Measurements from ENCODE around the gene CHST13. TPM values are rescaled to one million over a fixed set of nuclear protein-coding genes. Genes with fewer than 3 reads are reported as not detected.
A peak's percentile ranks its signal among the peaks of the same experiment; 100 is the strongest.

The CHST13 gene
- total RNA-seq, 1 donor, result 1.5 TPM

GRCh38 chr3:126512026-126512425, 11.9 kb upstream of the CHST13 start:
- Histone ChIP-seq H3K4me3 (ENCODE audit: low read length) (no peak overlapping the region), H3K9me3 (ENCODE audit: low read depth, low read length) (no peaks in the 10 kb centered on the region), H3K4me1 (ENCODE audit: insufficient read depth, low read length) (no peaks in the 10 kb centered on the region), H3K27me3 (ENCODE audit: insufficient read depth, low read length) (no peaks in the 10 kb centered on the region)

- H3K9me3 ChIP-seq (ENCODE audit: low read depth, low read length), result no peaks in the 10 kb centered on the region
- no peaks in the 10 kb centered on the region for H3K27me3 ChIP-seq (ENCODE audit: insufficient read depth, low read length)
- no peak overlapping the region for H3K4me3 ChIP-seq (ENCODE audit: low read length)
- H3K4me1 ChIP-seq (ENCODE audit: insufficient read depth, low read length), result no peaks in the 10 kb centered on the region
These were observed 10.9 kb upstream of the CHST13 start for GRCh38 chr3:126512916-126513650.

GRCh38 chr3:126514161-126514560, 9.8 kb upstream of the CHST13 start:
- no peaks in the 10 kb centered on the region for H3K27me3 ChIP-seq (ENCODE audit: insufficient read depth, low read length)
- H3K4me3 ChIP-seq (ENCODE audit: low read length), result no peak overlapping the region
- no peaks in the 10 kb centered on the region for H3K4me1 ChIP-seq (ENCODE audit: insufficient read depth, low read length)
- H3K9me3 ChIP-seq (ENCODE audit: low read depth, low read length), result no peaks in the 10 kb centered on the region

GRCh38 chr3:126515066-126515706, 8.8 kb upstream of the CHST13 start:
- no peak overlapping the region for H3K4me3 ChIP-seq (ENCODE audit: low read length)
- no peaks in the 10 kb centered on the region for H3K4me1 ChIP-seq (ENCODE audit: insufficient read depth, low read length)
- H3K9me3 ChIP-seq (ENCODE audit: low read depth, low read length), result no peaks in the 10 kb centered on the region
- H3K27me3 ChIP-seq (ENCODE audit: insufficient read depth, low read length), result no peaks in the 10 kb centered on the region

- Histone ChIP-seq H3K4me1 (ENCODE audit: insufficient read depth, low read length) (no peaks in the 10 kb centered on the region), H3K27me3 (ENCODE audit: insufficient read depth, low read length) (no peaks in the 10 kb centered on the region), H3K4me3 (ENCODE audit: low read length) (no peak overlapping the region), H3K9me3 (ENCODE audit: low read depth, low read length) (no peaks in the 10 kb centered on the region)
These were observed 7.6 kb upstream of the CHST13 start for GRCh38 chr3:126516152-126516935.

GRCh38 chr3:126516936-126517290, 7.0 kb upstream of the CHST13 start:
- no peaks in the 10 kb centered on the region for H3K9me3 ChIP-seq (ENCODE audit: low read depth, low read length)
- no peaks in the 10 kb centered on the region for H3K27me3 ChIP-seq (ENCODE audit: insufficient read depth, low read length)
- no peaks in the 10 kb centered on the region for H3K4me1 ChIP-seq (ENCODE audit: insufficient read depth, low read length)
- no peak overlapping the region for H3K4me3 ChIP-seq (ENCODE audit: low read length)

- Histone ChIP-seq H3K4me1 (ENCODE audit: insufficient read depth, low read length) (peaks cover 1% of the 10 kb centered on the region), H3K4me3 (ENCODE audit: low read length) (no peak within 1 kb of the TSS), H3K27me3 (ENCODE audit: insufficient read depth, low read length) (no peaks in the 10 kb centered on the region), H3K9me3 (ENCODE audit: low read depth, low read length) (no peaks in the 10 kb centered on the region)
These were observed 6.5 kb upstream of the CHST13 start, which contains the start of gene UROC1 for GRCh38 chr3:126517291-126517951. Gene UROC1, minus strand, starts transcription at chr3:126517773. Its CDS starts 54 bp downstream, at chr3:126517719.

- peaks cover 3% of the 10 kb centered on the region for H3K4me1 ChIP-seq (ENCODE audit: insufficient read depth, low read length)
- no peaks in the 10 kb centered on the region for H3K27me3 ChIP-seq (ENCODE audit: insufficient read depth, low read length)
- no peak overlapping the region for H3K4me3 ChIP-seq (ENCODE audit: low read length)
- H3K9me3 ChIP-seq (ENCODE audit: low read depth, low read length), result no peaks in the 10 kb centered on the region
These were observed 5.8 kb upstream of the CHST13 start for GRCh38 chr3:126517986-126518778.

- peaks cover 8% of the 10 kb centered on the region for H3K4me1 ChIP-seq (ENCODE audit: insufficient read depth, low read length)
- no peaks in the 10 kb centered on the region for H3K9me3 ChIP-seq (ENCODE audit: low read depth, low read length)
- no peaks in the 10 kb centered on the region for H3K27me3 ChIP-seq (ENCODE audit: insufficient read depth, low read length)
- H3K4me3 ChIP-seq (ENCODE audit: low read length), result no peak overlapping the region
These were observed 5.2 kb upstream of the CHST13 start for GRCh38 chr3:126518779-126519177.

- no peaks in the 10 kb centered on the region for H3K9me3 ChIP-seq (ENCODE audit: low read depth, low read length)
- no peaks in the 10 kb centered on the region for H3K27me3 ChIP-seq (ENCODE audit: insufficient read depth, low read length)
- peaks cover 13% of the 10 kb centered on the region for H3K4me1 ChIP-seq (ENCODE audit: insufficient read depth, low read length)
- H3K4me3 ChIP-seq (ENCODE audit: low read length), result no peak overlapping the region
These were observed 4.2 kb upstream of the CHST13 start for GRCh38 chr3:126519506-126520455.

- no peak overlapping the region for H3K4me3 ChIP-seq (ENCODE audit: low read length)
- H3K27me3 ChIP-seq (ENCODE audit: insufficient read depth, low read length), result no peaks in the 10 kb centered on the region
- H3K4me1 ChIP-seq (ENCODE audit: insufficient read depth, low read length), result peaks cover 14% of the 10 kb centered on the region
- no peaks in the 10 kb centered on the region for H3K9me3 ChIP-seq (ENCODE audit: low read depth, low read length)
These were observed 2.6 kb upstream of the CHST13 start for GRCh38 chr3:126521122-126521891.

- Histone ChIP-seq H3K4me3 (ENCODE audit: low read length) (no peak overlapping the region), H3K9me3 (ENCODE audit: low read depth, low read length) (no peaks in the 10 kb centered on the region), H3K27me3 (ENCODE audit: insufficient read depth, low read length) (no peaks in the 10 kb centered on the region), H3K4me1 (ENCODE audit: insufficient read depth, low read length) (peaks cover 23% of the 10 kb centered on the region)
These were observed 1.6 kb upstream of the CHST13 start for GRCh38 chr3:126522363-126522788.

- Histone ChIP-seq H3K27me3 (ENCODE audit: insufficient read depth, low read length) (no peaks in the 10 kb centered on the region), H3K9me3 (ENCODE audit: low read depth, low read length) (no peaks in the 10 kb centered on the region), H3K4me3 (ENCODE audit: low read length) (peak overlapping the region; percentile 37), H3K4me1 (ENCODE audit: insufficient read depth, low read length) (peaks cover 44% of the 10 kb centered on the region)
These were observed 554 bp downstream of the CHST13 start for GRCh38 chr3:126524429-126524988.
